Measurements from ENCODE around the gene ARHGEF28. TPM values are rescaled to one million over a fixed set of nuclear protein-coding genes. Genes with fewer than 3 reads are reported as not detected.

ARHGEF28 gene
- total RNA-seq, 1 experiment from 2014 or later = 0.57 TPM

DNA sequence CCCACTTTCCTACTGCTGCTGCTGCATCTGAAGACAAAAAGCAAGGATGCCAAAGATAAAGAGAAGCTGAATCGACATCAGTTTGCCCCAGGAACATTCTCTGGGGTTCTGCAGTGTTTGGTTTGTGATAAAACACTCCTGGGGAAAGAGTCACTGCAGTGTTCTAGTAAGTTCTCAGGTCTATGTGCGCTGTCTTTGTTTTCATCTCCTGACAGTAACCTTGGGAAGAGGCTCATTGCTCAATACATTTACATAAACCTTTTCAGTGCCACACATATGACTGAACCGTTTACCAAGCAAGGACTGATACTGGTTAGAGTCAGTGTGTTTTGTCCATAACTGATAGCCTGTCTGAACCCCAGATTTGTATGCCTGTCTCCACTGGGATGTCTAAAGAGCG lies 232.1 kb downstream of the ARHGEF28 start:
- Histone ChIP-seq H2AFZ (ENCODE audit: low read length) (no peak overlapping the region), H2BK12ac (ENCODE audit: insufficient read length, low read depth, low read length) (no peak overlapping the region), H3K56ac (ENCODE audit: insufficient read length, low read depth, low read length) (no peak overlapping the region), H4K8ac (replicated peaks; ENCODE audit: insufficient read length, low read depth, low read length) (no peak overlapping the region), H2BK120ac (ENCODE audit: low read depth, low read length, poor library complexity, severe bottlenecking) (no peak overlapping the region), H3K4me2 (ENCODE audit: insufficient read depth, insufficient read length, low read length) (no peak overlapping the region), H3K79me1 (ENCODE audit: insufficient read depth, low read depth, low read length, poor library complexity, severe bottlenecking) (no peaks in the 10 kb centered on the region), H3K14ac (ENCODE audit: insufficient read depth, low read length) (no peak overlapping the region), H2BK5ac (ENCODE audit: insufficient read length, low read length) (no peak overlapping the region), H3K23me2 (ENCODE audit: insufficient read length, low read depth, low read length, poor library complexity, severe bottlenecking) (no peaks in the 10 kb centered on the region), H4K91ac (ENCODE audit: insufficient read length, low read depth, low read length) (no peak overlapping the region), H4K20me1 (ENCODE audit: control insufficient read depth, insufficient read depth, insufficient read length) (no peaks in the 10 kb centered on the region), H3K9me3 (ENCODE audit: control insufficient read depth, low read depth, low read length) (no peaks in the 10 kb centered on the region), H3K9ac (ENCODE audit: extremely low read depth, insufficient read length, low read length) (no peak overlapping the region), H2BK20ac (ENCODE audit: low read depth, low read length, poor library complexity, severe bottlenecking) (no peak overlapping the region), H3K27ac (ENCODE audit: insufficient read length, low read depth, low read length) (no peak overlapping the region), H2AK5ac (ENCODE audit: insufficient read length, low read length) (no peak overlapping the region), H4K5ac (ENCODE audit: insufficient read length, low read depth, low read length) (no peak overlapping the region), H3K4ac (ENCODE audit: low read depth, low read length) (no peak overlapping the region), H3K18ac (ENCODE audit: insufficient read length, low read depth, low read length) (no peak overlapping the region), H2BK15ac (ENCODE audit: low read depth, low read length) (no peak overlapping the region), H3K4me1 (ENCODE audit: insufficient read depth, low read length) (no peaks in the 10 kb centered on the region), H3K27me3 (ENCODE audit: insufficient read depth, low read length) (no peaks in the 10 kb centered on the region), H3K23ac (ENCODE audit: insufficient read length, low read depth, low read length) (no peak overlapping the region), H3T11ph (ENCODE audit: low read length) (no peak overlapping the region), H3K79me2 (ENCODE audit: insufficient read depth, low read length) (no peaks in the 10 kb centered on the region)
- DNase-seq = no peak
- Mint-ChIP-seq H3K9me3 (no peaks in the 10 kb centered on the region), H3K4me3 (no peak overlapping the region), H3K36me3 (ENCODE audit: insufficient read depth in 1 of 3, low read depth in 3 of 3) (no peaks in the 10 kb centered on the region), H3K27ac (no peak overlapping the region), H3K4me1 (peaks cover 2% of the 10 kb centered on the region in 2 experiments; a peak in 3 of 4 replicates), H3K27me3 (ENCODE audit: low read depth) (no peaks in the 10 kb centered on the region)
- TF ChIP-seq, protein P1, sequence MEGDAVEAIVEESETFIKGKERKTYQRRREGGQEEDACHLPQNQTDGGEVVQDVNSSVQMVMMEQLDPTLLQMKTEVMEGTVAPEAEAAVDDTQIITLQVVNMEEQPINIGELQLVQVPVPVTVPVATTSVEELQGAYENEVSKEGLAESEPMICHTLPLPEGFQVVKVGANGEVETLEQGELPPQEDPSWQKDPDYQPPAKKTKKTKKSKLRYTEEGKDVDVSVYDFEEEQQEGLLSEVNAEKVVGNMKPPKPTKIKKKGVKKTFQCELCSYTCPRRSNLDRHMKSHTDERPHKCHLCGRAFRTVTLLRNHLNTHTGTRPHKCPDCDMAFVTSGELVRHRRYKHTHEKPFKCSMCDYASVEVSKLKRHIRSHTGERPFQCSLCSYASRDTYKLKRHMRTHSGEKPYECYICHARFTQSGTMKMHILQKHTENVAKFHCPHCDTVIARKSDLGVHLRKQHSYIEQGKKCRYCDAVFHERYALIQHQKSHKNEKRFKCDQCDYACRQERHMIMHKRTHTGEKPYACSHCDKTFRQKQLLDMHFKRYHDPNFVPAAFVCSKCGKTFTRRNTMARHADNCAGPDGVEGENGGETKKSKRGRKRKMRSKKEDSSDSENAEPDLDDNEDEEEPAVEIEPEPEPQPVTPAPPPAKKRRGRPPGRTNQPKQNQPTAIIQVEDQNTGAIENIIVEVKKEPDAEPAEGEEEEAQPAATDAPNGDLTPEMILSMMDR (conservative IDR thresholded peaks at IDR 0.05) = no peak
- no CpG with 5 or more reads among the region's 4 CpGs for WGBS (ENCODE audit: extremely low coverage, insufficient read length, low lambda C conversion rate)
